ENCODE measurements around the gene RAB27B. TPM values are rescaled to one million over a fixed set of nuclear protein-coding genes. Genes with fewer than 3 reads are reported as not detected.

The RAB27B gene
- total and polyA plus RNA-seq, 2 of the 8 experiments (the other 6 are each of a cell fraction or from before 2014, with no cell fraction given) = 0.05 to 0.60 TPM

- TF ChIP-seq CHD7 (IDR thresholded peaks at IDR 0.05; ENCODE audit: insufficient replicate concordance, low read length) = no peak
- TF ChIP-seq BACH1 (IDR thresholded peaks at IDR 0.05; ENCODE audit: low read length) = no peak
- TF ChIP-seq FOSL1 (IDR thresholded peaks at IDR 0.05; ENCODE audit: insufficient read depth, low read depth, low read length) = no peak
- no peak for TF ChIP-seq JUN (IDR thresholded peaks at IDR 0.05; ENCODE audit: low read depth, low read length)
- TF ChIP-seq SAP30 (IDR thresholded peaks at IDR 0.05; ENCODE audit: insufficient read depth, insufficient replicate concordance, low read length) = no peak
- TF ChIP-seq EGR1 (IDR thresholded peaks at IDR 0.05; ENCODE audit: borderline replicate concordance, low read depth, low read length) = no peak
- no peak for TF ChIP-seq YY1 (IDR thresholded peaks at IDR 0.05; ENCODE audit: low read depth, low read length)
- TF ChIP-seq CHD1 (IDR thresholded peaks at IDR 0.05; ENCODE audit: low read depth, low read length) = no peak
- TF ChIP-seq RFX5 (IDR thresholded peaks at IDR 0.05; ENCODE audit: borderline replicate concordance, low read depth, low read length) = no peak
- no peak for TF ChIP-seq SUZ12 (IDR thresholded peaks at IDR 0.05; ENCODE audit: low read length)
Observed at GRCh38 chr18:54878659-54879358, 50.5 kb downstream of the RAB27B start (continued).
